Parathyroid adenoma (tissue), 2 donors: ENCODE data around the gene NTSR1.

Experiments used
- H2AFZ ChIP-seq: fragments of 300-600 bp; sonication (generic); one replicate; pipeline ENCODE4 v1.7.0; 2017; ENCODE audit warnings: antibody characterized with exemption, mild to moderate bottlenecking
- H3K27ac ChIP-seq: fragments of 300-600 bp; sonication (generic); one replicate; pipeline ENCODE4 v1.7.0; 2017
- H3K27me3 ChIP-seq: fragments of 300-600 bp; sonication (generic); one replicate; pipeline ENCODE4 v1.7.0; 2017; ENCODE audit warnings: low read length; ENCODE audit not compliant: control insufficient read depth, insufficient read depth
- H3K36me3 ChIP-seq: fragments of 300-600 bp; sonication (generic); one replicate; pipeline ENCODE4 v1.7.0; 2017; ENCODE audit warnings: low read length; ENCODE audit not compliant: control insufficient read depth, insufficient read depth
- H3K4me1 ChIP-seq: fragments of 300-600 bp; sonication (generic); one replicate; pipeline ENCODE4 v1.7.0; 2017; ENCODE audit warnings: control low read depth
- H3K4me2 ChIP-seq: fragments of 300-600 bp; sonication (generic); one replicate; pipeline ENCODE4 v1.7.0; 2017; ENCODE audit warnings: low read length
- H3K4me3 ChIP-seq: fragments of 300-600 bp; sonication (generic); one replicate; pipeline ENCODE4 v1.7.0; 2017; ENCODE audit warnings: low read depth, low read length
- H3K79me2 ChIP-seq: fragments of 300-600 bp; sonication (generic); one replicate; pipeline ENCODE4 v1.7.0; 2017; ENCODE audit warnings: control low read depth
- H3K9ac ChIP-seq: fragments of 300-600 bp; sonication (generic); one replicate; pipeline ENCODE4 v1.7.0; 2017; ENCODE audit warnings: mild to moderate bottlenecking
- H3K9me3 ChIP-seq: fragments of 300-600 bp; sonication (generic); one replicate; pipeline ENCODE4 v1.7.0; 2017; ENCODE audit warnings: low read length; ENCODE audit not compliant: control insufficient read depth
- TF ChIP-seq, protein P1 (sequence below): fragments of 300-600 bp; sonication (generic); IDR thresholded peaks from one replicate; pipeline ENCODE4 v1.7.0; 2017; ENCODE audit warnings: antibody characterized with exemption, mild to moderate bottlenecking
- donor health status: primary hyperparathyroidism.

Gene NTSR1

DNA sequence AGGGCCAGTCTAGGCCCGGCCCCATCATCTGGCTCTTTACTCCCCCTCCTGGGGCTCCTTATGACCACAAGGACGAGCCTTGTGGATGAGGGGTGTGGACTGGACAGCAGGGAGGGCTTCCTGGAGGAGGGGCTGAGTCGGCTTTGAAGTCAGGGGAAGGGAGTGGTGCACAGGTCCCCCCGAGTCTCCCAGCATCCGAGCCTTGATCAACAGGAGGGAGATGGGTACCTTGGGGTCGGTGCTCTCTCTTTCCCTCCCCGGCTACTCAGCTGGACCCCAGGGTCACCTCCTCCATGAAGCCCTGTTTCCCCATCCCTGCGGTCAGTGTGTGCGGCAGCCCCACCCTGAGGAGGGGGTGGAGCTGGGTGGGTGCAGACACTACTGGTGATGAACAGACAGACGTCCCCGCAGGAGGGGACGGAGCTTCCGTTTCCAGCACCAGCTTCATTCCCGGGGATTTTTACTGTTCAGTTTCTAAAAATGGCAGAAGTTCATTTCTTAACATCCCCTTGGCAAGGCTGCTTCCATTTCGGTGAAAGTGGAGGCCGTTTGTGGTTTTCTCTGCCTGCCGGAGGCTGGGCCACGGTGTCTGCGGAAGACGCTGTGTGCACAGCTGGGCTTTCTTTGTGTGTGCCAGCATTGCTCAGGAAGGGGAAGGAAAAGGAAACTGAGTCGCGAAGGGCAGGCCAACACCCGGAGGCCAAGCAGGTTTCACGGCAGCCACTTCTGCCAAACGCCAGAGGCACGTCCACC lies 19.6 kb downstream of the NTSR1 start:
- H3K27me3 ChIP-seq: no peaks in the 10 kb centered on the region

DNA sequence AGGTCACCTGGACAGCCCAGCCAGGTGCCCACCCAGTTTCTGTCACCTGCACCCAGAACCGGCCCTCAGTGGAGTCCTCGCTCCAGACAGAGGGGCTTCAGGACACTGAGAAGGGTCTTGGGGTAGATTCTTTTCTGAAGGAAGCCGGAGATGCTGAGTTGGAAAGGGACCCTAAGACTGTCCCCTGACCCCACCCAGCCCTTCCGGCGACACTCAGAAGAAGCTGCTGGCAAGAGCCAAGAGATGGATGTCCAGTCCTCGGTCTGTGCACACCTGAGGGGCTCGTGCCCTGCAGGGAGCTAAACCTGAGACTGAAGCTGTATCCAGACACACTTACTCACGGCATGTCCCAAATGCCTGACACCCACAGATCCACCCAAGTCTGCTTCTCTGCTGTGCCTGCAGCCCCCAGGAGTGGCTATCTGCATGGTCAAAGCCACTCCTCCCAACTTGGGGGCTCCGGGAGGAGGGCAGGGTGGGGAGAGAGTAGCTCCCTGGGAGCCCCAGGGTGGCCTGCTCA lies 20.2 kb downstream of the NTSR1 start:
- Histone ChIP-seq H2AFZ (no peak overlapping the region), H3K36me3 (no peaks in the 10 kb centered on the region), H3K9me3 (no peaks in the 10 kb centered on the region), H3K9ac (no peak overlapping the region), H3K27ac (no peak overlapping the region), H3K79me2 (no peaks in the 10 kb centered on the region), H3K4me3 (no peak overlapping the region), H3K4me1 (no peaks in the 10 kb centered on the region), H3K4me2 (no peak overlapping the region), H3K27me3 (no peaks in the 10 kb centered on the region)
- TF ChIP-seq, protein P1, sequence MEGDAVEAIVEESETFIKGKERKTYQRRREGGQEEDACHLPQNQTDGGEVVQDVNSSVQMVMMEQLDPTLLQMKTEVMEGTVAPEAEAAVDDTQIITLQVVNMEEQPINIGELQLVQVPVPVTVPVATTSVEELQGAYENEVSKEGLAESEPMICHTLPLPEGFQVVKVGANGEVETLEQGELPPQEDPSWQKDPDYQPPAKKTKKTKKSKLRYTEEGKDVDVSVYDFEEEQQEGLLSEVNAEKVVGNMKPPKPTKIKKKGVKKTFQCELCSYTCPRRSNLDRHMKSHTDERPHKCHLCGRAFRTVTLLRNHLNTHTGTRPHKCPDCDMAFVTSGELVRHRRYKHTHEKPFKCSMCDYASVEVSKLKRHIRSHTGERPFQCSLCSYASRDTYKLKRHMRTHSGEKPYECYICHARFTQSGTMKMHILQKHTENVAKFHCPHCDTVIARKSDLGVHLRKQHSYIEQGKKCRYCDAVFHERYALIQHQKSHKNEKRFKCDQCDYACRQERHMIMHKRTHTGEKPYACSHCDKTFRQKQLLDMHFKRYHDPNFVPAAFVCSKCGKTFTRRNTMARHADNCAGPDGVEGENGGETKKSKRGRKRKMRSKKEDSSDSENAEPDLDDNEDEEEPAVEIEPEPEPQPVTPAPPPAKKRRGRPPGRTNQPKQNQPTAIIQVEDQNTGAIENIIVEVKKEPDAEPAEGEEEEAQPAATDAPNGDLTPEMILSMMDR: no peak

More for the DNA sequence above, 19.6 kb downstream of the NTSR1 start:
- Histone ChIP-seq H3K79me2 (no peaks in the 10 kb centered on the region), H3K9ac (no peak overlapping the region), H3K9me3 (no peaks in the 10 kb centered on the region), H3K4me3 (no peak overlapping the region), H3K4me1 (no peaks in the 10 kb centered on the region), H3K27ac (no peak overlapping the region), H2AFZ (no peak overlapping the region), H3K36me3 (no peaks in the 10 kb centered on the region), H3K4me2 (no peak overlapping the region)
- TF ChIP-seq, protein P1: no peak

DNA sequence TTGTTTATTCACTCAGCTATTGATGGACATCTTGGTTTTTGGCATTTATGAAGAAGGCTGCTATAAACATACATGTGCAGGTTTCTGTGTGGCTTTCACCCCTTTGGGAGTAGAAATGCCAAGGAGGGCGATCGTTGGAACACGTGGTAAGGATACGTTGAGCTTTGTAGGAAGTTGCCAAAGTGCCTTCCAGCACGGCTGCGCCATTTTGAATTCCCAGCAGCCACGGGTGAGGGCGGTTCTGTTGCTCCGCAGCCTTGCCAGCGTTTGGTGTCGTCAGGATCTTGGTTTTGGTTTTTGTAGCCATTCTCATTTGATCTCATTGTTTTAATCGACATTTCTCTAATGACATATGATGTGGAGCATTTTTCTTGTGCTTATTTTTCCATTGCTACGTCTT lies 21.8 kb downstream of the NTSR1 start:
- no peak overlapping the region for H3K4me2 ChIP-seq
- TF ChIP-seq, protein P1: no peak
- no peaks in the 10 kb centered on the region for H3K9me3 ChIP-seq
- H3K79me2 ChIP-seq: no peaks in the 10 kb centered on the region
- H3K36me3 ChIP-seq: no peaks in the 10 kb centered on the region
- H3K4me1 ChIP-seq: no peaks in the 10 kb centered on the region
- no peak overlapping the region for H2AFZ ChIP-seq
- H3K27ac ChIP-seq: no peak overlapping the region
- H3K4me3 ChIP-seq: no peak overlapping the region
- H3K27me3 ChIP-seq: no peaks in the 10 kb centered on the region
- H3K9ac ChIP-seq: no peak overlapping the region

DNA sequence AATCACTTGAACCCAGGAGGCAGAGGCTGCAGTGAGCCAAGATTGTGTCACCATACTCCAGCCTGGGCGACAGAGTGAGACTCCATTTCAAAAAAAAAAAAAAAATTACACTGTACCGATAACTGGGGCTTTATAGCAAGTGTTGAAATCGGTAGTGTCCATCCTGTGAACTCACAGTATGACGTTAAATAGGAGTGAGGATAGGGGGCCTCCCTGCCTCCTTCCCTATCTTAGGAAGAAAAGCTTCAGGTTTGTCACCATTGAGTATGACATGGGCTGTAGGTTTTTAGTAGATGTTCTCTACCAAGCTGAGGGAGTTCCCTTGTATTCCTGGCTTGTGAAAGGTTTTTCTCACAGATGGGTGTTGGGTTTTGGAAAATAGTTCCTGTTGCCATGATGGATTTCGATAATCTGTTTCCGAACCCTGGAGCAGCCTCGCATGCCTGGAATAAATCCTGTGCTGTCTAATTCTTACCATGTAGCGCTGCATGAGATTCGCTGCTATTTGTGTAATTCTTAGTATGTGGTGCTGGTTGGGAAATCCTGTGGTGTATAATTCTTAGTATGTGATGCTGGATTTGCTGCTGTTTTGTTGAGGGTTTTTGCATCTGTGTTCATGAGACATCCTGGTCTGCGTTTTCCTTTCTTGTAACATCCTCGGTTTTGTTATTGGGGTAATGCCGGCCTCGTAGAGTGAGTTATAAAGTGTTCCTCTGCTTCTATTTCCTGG lies 23.6 kb downstream of the NTSR1 start:
- H3K27ac ChIP-seq: no peak overlapping the region
- H3K9ac ChIP-seq: no peak overlapping the region
- H2AFZ ChIP-seq: no peak overlapping the region
- no peaks in the 10 kb centered on the region for H3K79me2 ChIP-seq
- H3K9me3 ChIP-seq: no peaks in the 10 kb centered on the region
- H3K4me3 ChIP-seq: no peak overlapping the region
- no peaks in the 10 kb centered on the region for H3K27me3 ChIP-seq
- H3K4me1 ChIP-seq: no peaks in the 10 kb centered on the region
- H3K4me2 ChIP-seq: no peak overlapping the region
- no peaks in the 10 kb centered on the region for H3K36me3 ChIP-seq
- TF ChIP-seq, protein P1: no peak
